GM18909 (cell line): ENCODE data around the gene HSPBAP1.

ENCODE experiments used
- ATAC-seq: cut with Tn5 transposase; IDR thresholded peaks from one replicate; pipeline ENCODE4 v1.9.1; 2021; ENCODE audit warnings: mild to moderate bottlenecking; ENCODE audit not compliant: unreplicated experiment, poor library complexity

Gene HSPBAP1

DNA sequence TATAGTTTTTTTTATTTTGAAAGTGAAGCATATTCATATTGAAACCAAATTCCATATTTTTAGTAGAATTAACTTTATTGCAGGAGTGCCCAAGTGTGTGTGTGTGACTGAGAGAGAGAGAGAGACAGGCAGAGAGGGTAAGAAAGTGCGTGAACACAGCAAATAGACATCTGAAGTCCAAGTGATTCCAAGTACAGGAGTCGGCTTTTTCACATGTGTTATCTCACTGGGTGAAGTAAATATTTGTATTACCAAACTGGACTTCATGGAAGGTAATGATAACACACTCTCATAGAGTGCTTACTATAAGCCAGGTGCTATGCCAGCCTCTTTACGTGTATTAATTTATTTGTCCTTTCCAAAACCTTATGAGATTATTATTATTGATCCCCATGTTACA is 101.0 kb downstream of the HSPBAP1 start:
- ATAC-seq, result no peak

DNA sequence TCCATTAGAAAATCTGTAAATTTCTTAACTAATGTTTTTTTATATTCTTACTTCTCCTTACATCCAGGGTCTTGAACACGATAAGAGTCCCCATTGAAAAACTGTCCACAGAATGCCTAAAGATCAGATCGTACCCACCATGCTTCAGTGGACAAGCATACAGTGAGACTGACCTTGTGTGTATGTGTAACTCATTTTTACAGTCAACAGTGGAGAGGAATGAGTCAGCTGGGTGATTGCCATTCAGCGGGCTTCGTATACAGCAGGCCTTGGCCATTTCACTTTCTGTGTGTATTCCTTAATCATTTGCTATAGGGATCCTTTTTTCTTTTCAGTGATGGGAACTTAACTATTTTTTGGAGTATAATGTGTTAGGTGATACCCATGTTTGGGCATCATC is 102.4 kb downstream of the HSPBAP1 start:
- ATAC-seq, result peak; percentile 79

DNA sequence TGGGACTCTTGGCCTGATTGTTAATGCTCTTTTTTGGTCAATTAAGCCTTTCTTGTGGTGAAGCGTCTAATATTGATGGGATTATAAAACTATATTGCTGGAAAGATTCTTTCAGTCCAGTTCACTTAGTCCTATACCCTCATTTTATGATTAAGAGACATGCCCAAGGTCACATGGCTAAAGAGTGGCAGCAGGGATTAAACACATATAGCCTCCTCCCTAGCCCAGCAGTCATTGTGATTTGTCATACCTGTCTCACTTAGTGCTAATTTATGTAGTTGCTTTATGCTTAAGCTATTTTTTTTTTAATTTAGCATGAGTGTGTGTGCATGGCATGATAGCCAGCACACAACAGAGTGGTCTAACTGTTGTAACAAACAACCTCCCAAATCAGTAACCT is 103.5 kb downstream of the HSPBAP1 start:
- ATAC-seq, result no peak
